OCI-LY3 (cell line): ENCODE measurements around the gene SLC4A5.
"Not testable (repeated sequence)": the region's sequence is repeated elsewhere in the genome, so short reads cannot be mapped to it uniquely, and the experiment has no call there.

Experiments
- H2AFZ ChIP-seq: fragments of 200-600, 300-600 bp; shearing (Covaris generic); 2 replicates; pipeline ENCODE4 v1.6.0; 2014; ENCODE audit warnings: antibody characterized with exemption, low read depth, low read length
- H3K27ac ChIP-seq: fragments of 200-600, 300-600 bp; sonication (generic); 2 replicates; pipeline ENCODE4 v1.5.1; 2014; ENCODE audit warnings: mild to moderate bottlenecking, low read length, moderate library complexity, mixed read lengths
- H3K27me3 ChIP-seq: fragments of 200-600, 300-600 bp; sonication (generic); 2 replicates; pipeline ENCODE4 v1.6.1; 2014; ENCODE audit warnings: low read depth, low read length, mixed read lengths
- H3K36me3 ChIP-seq: fragments of 200-600, 300-600 bp; sonication (generic); replicated peaks from 2 replicates; pipeline ENCODE3; 2014; ENCODE audit warnings: low read depth, low read length, mixed read lengths
- H3K4me1 ChIP-seq: fragments of 300-600, 200-600 bp; sonication (generic); 2 replicates; pipeline ENCODE4 v1.6.1; 2014; ENCODE audit warnings: low read length, mixed read lengths
- H3K4me2 ChIP-seq: fragments of 200-600, 300-600 bp; sonication (generic); 2 replicates; pipeline ENCODE4 v1.6.1; 2014; ENCODE audit warnings: low read length, mixed read lengths
- H3K4me3 ChIP-seq: fragments of 300-600, 200-600 bp; sonication (generic); 2 replicates; pipeline ENCODE4 v1.5.1; 2014; ENCODE audit warnings: antibody characterized with exemption, mild to moderate bottlenecking, low read length, moderate library complexity
- H3K79me2 ChIP-seq: fragments of 300-600, 200-600 bp; shearing (Covaris generic); 2 replicates; pipeline ENCODE4 v1.6.1; 2014; ENCODE audit warnings: mild to moderate bottlenecking, low read length, mixed read lengths
- H3K9ac ChIP-seq: fragments of 300-600, 200-600 bp; shearing (Covaris generic); 2 replicates; pipeline ENCODE4 v1.6.0; 2014; ENCODE audit warnings: mild to moderate bottlenecking, low read length, moderate library complexity
- H3K9me3 ChIP-seq: fragments of 200-600, 300-600 bp; shearing (Covaris generic); 2 replicates; pipeline ENCODE4 v1.6.1; 2014; ENCODE audit warnings: low read length, mixed read lengths; ENCODE audit not compliant: insufficient read depth
- H4K20me1 ChIP-seq: fragments of 200-600, 300-600 bp; sonication (generic); 2 replicates; pipeline ENCODE4 v1.6.1; 2016; ENCODE audit warnings: low read length, mixed read lengths; ENCODE audit not compliant: insufficient read depth
- EZH2phosphoT487 ChIP-seq: fragments of 200-600 bp; shearing (Covaris generic); IDR thresholded peaks from 2 replicates; pipeline ENCODE4 v1.6.1; 2018; ENCODE audit warnings: antibody characterized with exemption, mixed run types, low read depth
- TF ChIP-seq, protein P1 (sequence below): fragments of 200-600, 300-600 bp; sonication (generic); IDR thresholded peaks from 2 replicates; pipeline ENCODE4 v1.5.1; 2014; ENCODE audit warnings: antibody characterized with exemption, low read length, low read depth

Gene SLC4A5

DNA sequence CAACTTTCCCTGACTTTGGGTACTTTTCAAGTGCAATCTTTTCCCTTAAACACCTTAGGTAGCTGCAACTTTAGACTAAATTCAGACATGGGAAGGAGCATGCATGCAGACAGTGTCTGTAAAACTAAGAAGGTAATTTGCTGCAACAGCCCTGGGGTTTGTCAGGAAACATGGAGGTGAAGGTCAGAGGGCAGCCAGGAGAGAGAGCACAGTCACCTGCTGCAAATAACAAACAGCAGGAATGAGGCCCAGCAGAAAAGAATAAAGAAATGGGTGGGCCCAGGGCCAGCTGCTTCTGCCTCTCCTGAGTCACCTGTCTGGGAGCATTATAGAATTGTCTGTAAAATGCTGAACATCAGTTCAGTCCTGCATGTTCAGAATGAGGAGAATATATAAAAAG, 109.6 kb downstream of the SLC4A5 start:
- H2AFZ ChIP-seq: no peak overlapping the region
- no peaks in the 10 kb centered on the region for H4K20me1 ChIP-seq
- no peaks in the 10 kb centered on the region for H3K4me1 ChIP-seq
- H3K9me3 ChIP-seq: no peaks in the 10 kb centered on the region
- H3K4me3 ChIP-seq: no peak overlapping the region
- H3K9ac ChIP-seq: no peak overlapping the region
- H3K36me3 ChIP-seq: peaks cover 14% of the 10 kb centered on the region
- TF ChIP-seq EZH2phosphoT487: no peak
- H3K4me2 ChIP-seq: no peak overlapping the region
- H3K79me2 ChIP-seq: no peaks in the 10 kb centered on the region
- no peaks in the 10 kb centered on the region for H3K27me3 ChIP-seq
- H3K27ac ChIP-seq: no peak overlapping the region

- H3K9ac ChIP-seq: no peak overlapping the region
- no peak overlapping the region for H3K4me2 ChIP-seq
- TF ChIP-seq EZH2phosphoT487: no peak
- TF ChIP-seq, protein P1, sequence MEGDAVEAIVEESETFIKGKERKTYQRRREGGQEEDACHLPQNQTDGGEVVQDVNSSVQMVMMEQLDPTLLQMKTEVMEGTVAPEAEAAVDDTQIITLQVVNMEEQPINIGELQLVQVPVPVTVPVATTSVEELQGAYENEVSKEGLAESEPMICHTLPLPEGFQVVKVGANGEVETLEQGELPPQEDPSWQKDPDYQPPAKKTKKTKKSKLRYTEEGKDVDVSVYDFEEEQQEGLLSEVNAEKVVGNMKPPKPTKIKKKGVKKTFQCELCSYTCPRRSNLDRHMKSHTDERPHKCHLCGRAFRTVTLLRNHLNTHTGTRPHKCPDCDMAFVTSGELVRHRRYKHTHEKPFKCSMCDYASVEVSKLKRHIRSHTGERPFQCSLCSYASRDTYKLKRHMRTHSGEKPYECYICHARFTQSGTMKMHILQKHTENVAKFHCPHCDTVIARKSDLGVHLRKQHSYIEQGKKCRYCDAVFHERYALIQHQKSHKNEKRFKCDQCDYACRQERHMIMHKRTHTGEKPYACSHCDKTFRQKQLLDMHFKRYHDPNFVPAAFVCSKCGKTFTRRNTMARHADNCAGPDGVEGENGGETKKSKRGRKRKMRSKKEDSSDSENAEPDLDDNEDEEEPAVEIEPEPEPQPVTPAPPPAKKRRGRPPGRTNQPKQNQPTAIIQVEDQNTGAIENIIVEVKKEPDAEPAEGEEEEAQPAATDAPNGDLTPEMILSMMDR: no peak
These were observed 110.8 kb downstream of the SLC4A5 start for GRCh38 chr2:74232426-74232825.

DNA sequence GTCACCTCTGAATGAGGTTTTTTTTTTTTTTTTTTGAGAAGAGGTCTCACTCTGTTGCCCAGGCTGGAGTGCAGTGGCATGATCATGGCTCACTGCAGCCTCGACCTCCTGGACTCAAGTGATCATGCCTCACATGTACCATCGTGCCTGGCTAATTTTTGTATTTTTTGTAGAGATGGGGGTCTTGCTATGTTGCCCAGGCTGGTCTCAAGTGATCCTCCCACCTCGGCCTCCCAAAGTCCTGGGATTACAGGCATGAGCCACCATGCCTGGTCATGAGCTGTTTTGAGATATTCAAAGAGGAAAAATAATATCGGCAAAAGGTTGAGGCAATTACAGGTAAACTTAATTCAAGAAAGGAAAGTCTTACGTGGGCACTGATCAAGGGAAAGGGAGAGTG, 113.4 kb downstream of the SLC4A5 start:
- H3K4me1 ChIP-seq, H3K27me3 ChIP-seq, H3K36me3 ChIP-seq, H3K4me2 ChIP-seq, H3K27ac ChIP-seq, H3K9ac ChIP-seq, H3K9me3 ChIP-seq, H3K4me3 ChIP-seq, H4K20me1 ChIP-seq, H2AFZ ChIP-seq, H3K79me2 ChIP-seq: not testable (repeated sequence)

More at GRCh38 chr2:74232426-74232825, 110.8 kb downstream of the SLC4A5 start:
- H3K27ac ChIP-seq: no peak overlapping the region
- peaks cover 13% of the 10 kb centered on the region for H3K36me3 ChIP-seq
- H3K4me1 ChIP-seq: no peaks in the 10 kb centered on the region
- H3K79me2 ChIP-seq: no peaks in the 10 kb centered on the region
- H2AFZ ChIP-seq: no peak overlapping the region
- no peak overlapping the region for H3K4me3 ChIP-seq
- no peaks in the 10 kb centered on the region for H3K27me3 ChIP-seq
- no peaks in the 10 kb centered on the region for H4K20me1 ChIP-seq
- no peaks in the 10 kb centered on the region for H3K9me3 ChIP-seq

- H3K4me3 ChIP-seq: no peak overlapping the region
- H3K36me3 ChIP-seq: peaks cover 6% of the 10 kb centered on the region
- no peak overlapping the region for H3K4me2 ChIP-seq
- no peak overlapping the region for H3K9ac ChIP-seq
- no peak overlapping the region for H2AFZ ChIP-seq
- H3K4me1 ChIP-seq: no peaks in the 10 kb centered on the region
- TF ChIP-seq, protein P1: no peak
- TF ChIP-seq EZH2phosphoT487: no peak
- H3K27me3 ChIP-seq: no peaks in the 10 kb centered on the region
- H3K79me2 ChIP-seq: no peaks in the 10 kb centered on the region
- H4K20me1 ChIP-seq: no peaks in the 10 kb centered on the region
- no peaks in the 10 kb centered on the region for H3K9me3 ChIP-seq
- H3K27ac ChIP-seq: no peak overlapping the region
These were observed 114.4 kb downstream of the SLC4A5 start for GRCh38 chr2:74228772-74229171.

GRCh38 chr2:74227646-74228045, 115.6 kb downstream of the SLC4A5 start:
- Histone ChIP-seq H3K9me3 (no peaks in the 10 kb centered on the region), H3K4me2 (no peak overlapping the region), H3K79me2 (no peaks in the 10 kb centered on the region), H3K36me3 (peaks cover 4% of the 10 kb centered on the region), H3K4me1 (no peaks in the 10 kb centered on the region), H2AFZ (no peak overlapping the region), H4K20me1 (no peaks in the 10 kb centered on the region), H3K9ac (no peak overlapping the region), H3K4me3 (no peak overlapping the region), H3K27ac (no peak overlapping the region), H3K27me3 (no peaks in the 10 kb centered on the region)
- TF ChIP-seq, protein P1: no peak
- TF ChIP-seq EZH2phosphoT487: no peak
